HPDE6-E6E7 (cell line): Measurements from ENCODE around the gene MED17.

Experiments
- DNase-seq: peaks from one replicate; pipeline ENCODE4 v3.0.0; 2011; ENCODE audit warnings: missing footprints; ENCODE audit errors: extremely low spot score

MED17 gene

GRCh38 chr11:93849751-93850593 lies 65.9 kb downstream of the MED17 start:
- no peak for DNase-seq

- DNase-seq = no peak
Measured at GRCh38 chr11:93850594-93851018, 66.5 kb downstream of the MED17 start, which contains the start of gene VSTM5. Gene VSTM5, minus strand, starts transcription at chr11:93850618. Its CDS starts 116 bp downstream, at chr11:93850502.

DNA sequence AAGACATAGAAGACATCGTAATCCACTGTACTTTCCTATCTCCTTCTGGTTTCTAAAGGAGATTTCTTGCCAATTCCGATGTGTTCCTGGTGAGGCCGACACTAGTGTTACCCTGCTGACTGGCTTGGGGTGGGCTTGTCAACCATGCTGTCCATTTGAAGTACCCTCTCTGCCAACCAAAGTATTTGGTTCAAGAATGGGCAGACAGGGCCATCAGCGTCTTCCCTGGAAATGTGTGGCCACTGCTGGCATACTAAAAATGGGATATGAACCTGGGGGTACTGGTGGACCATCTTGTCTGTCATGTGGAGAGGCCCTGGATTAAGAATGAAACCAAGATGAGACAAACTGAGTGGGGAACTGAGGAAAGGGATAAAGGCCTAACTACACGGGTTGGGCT lies 68.2 kb downstream of the MED17 start:
- no peak for DNase-seq

- DNase-seq = no peak
Measured at GRCh38 chr11:93857413-93858120, 73.5 kb downstream of the MED17 start.

GRCh38 chr11:93858121-93858775 lies 74.2 kb downstream of the MED17 start:
- DNase-seq = no peak

- no peak for DNase-seq
Measured at GRCh38 chr11:93861808-93862207, 77.7 kb downstream of the MED17 start.
